H1 (cell line): ENCODE results near the gene OXLD1. TPM values are rescaled to one million over a fixed set of nuclear protein-coding genes. Genes with fewer than 3 reads are reported as not detected.

ENCODE experiments used
- CTCF ChIA-PET: fragments of 300-600 bp; sonication (Branson Sonifier 250); formaldehyde crosslinking; loops from one replicate; lab custom pipeline; 2021; ENCODE audit not compliant: partially characterized antibody; lab: Charles Lee
- POLR2A ChIA-PET: fragments of 300-600 bp; sonication (Branson Sonifier 250); formaldehyde crosslinking; loops from one replicate; lab custom pipeline; 2021; ENCODE audit warnings: inconsistent platforms; ENCODE audit not compliant: partially characterized antibody; lab: Charles Lee
- DNase-seq, 2 experiments: peaks; one replicate each; pipeline versions ENCODE4 v3.0.0 to v3.0.0-alpha.2; 2010 to 2022; ENCODE audit warnings: low spot score in 2 of 2, low read depth in 1 of 2, mixed read lengths in 1 of 2
- FAIRE-seq: peaks from 2 replicates; lab custom pipeline; 2011; peaks lifted over from hg19 to GRCh38; lab: Jason Lieb, UNC
- H2AFZ ChIP-seq: 2 replicates; pipeline ENCODE4 v1.8.1; 2012; ENCODE audit warnings: low read length, inconsistent platforms
- H2AK5ac ChIP-seq: 2 replicates; pipeline ENCODE4 v1.6.1; 2013; ENCODE audit warnings: low read depth, low read length
- H2BK120ac ChIP-seq: replicated peaks from 2 replicates; pipeline ENCODE3; 2013; ENCODE audit warnings: low read depth, low read length, inconsistent platforms
- H2BK12ac ChIP-seq: 2 replicates; pipeline ENCODE4 v1.6.1; 2013; ENCODE audit warnings: low read depth, low read length
- H2BK15ac ChIP-seq: 2 replicates; pipeline ENCODE4 v1.6.1; 2013; ENCODE audit warnings: low read length
- H2BK20ac ChIP-seq: 2 replicates; pipeline ENCODE4 v1.6.1; 2013; ENCODE audit warnings: low read length
- H2BK5ac ChIP-seq: 2 replicates; pipeline ENCODE4 v1.6.1; 2013; ENCODE audit warnings: low read depth, low read length
- H3K14ac ChIP-seq: 2 replicates; pipeline ENCODE4 v1.6.1; 2013; ENCODE audit warnings: inconsistent platforms; ENCODE audit not compliant: insufficient read length
- H3K18ac ChIP-seq: 2 replicates; pipeline ENCODE4 v1.6.1; 2013; ENCODE audit warnings: low read length; ENCODE audit errors: extremely low read depth
- H3K23ac ChIP-seq: 2 replicates; pipeline ENCODE4 v1.6.1; 2013; ENCODE audit warnings: inconsistent platforms; ENCODE audit not compliant: insufficient read length
- H3K23me2 ChIP-seq: 2 replicates; pipeline ENCODE4 v1.6.1; 2013; ENCODE audit warnings: low read depth, low read length
- H3K27ac ChIP-seq: 2 replicates; pipeline ENCODE4 v1.6.1; 2011; ENCODE audit warnings: low read depth, low read length, inconsistent platforms
- H3K27me3 ChIP-seq, 4 experiments: replicated peaks in 1 of 4; 1 replicate in 1 of 4; 2 replicates in 3 of 4; pipeline versions ENCODE4 v1.6.1 to v1.8.1; 2011 to 2013; ENCODE audit warnings: low read length in 3 of 4, mild to moderate bottlenecking in 3 of 4, inconsistent platforms in 2 of 4, mixed read lengths in 2 of 4, moderate library complexity in 1 of 4; ENCODE audit not compliant: control insufficient read depth in 3 of 4, insufficient read depth in 3 of 4; ENCODE audit errors: extremely low read depth in 1 of 4
- H3K36me3 ChIP-seq, 4 experiments: 2 replicates each; pipeline versions ENCODE4 v1.6.1 to v1.8.1; 2011 to 2013; ENCODE audit warnings: mild to moderate bottlenecking in 4 of 4, low read length in 3 of 4, moderate library complexity in 2 of 4, control low read depth in 1 of 4, inconsistent platforms in 1 of 4; ENCODE audit not compliant: insufficient read depth in 4 of 4, control insufficient read depth in 2 of 4
- H3K4ac ChIP-seq: replicated peaks from 2 replicates; pipeline ENCODE3; 2013; ENCODE audit warnings: low read length, low read depth, mixed read lengths, inconsistent platforms; ENCODE audit not compliant: insufficient read length
- H3K4me1 ChIP-seq, 4 experiments: replicated peaks in 1 of 4; 1 replicate in 1 of 4; 2 replicates in 3 of 4; pipeline versions ENCODE4 v1.6.1 to v1.8.1; 2011 to 2013; ENCODE audit warnings: low read length in 3 of 4, inconsistent platforms in 2 of 4, mixed read lengths in 1 of 4; ENCODE audit not compliant: insufficient read depth in 4 of 4, control insufficient read depth in 3 of 4
- H3K4me2 ChIP-seq, 2 experiments: 2 replicates each; pipeline versions ENCODE4 v1.6.1 to v1.8.1; 2011 to 2013; ENCODE audit warnings: low read depth in 2 of 2, low read length in 2 of 2, control low read depth in 1 of 2, inconsistent platforms in 1 of 2, mild to moderate bottlenecking in 1 of 2; ENCODE audit not compliant: insufficient read depth in 1 of 2
- H3K4me3 ChIP-seq, 4 experiments: fragments of 200-600, 300-600 bp in 1 of 4; sonication (generic), shearing (Covaris generic), sonication (Bioruptor Twin) in 1 of 4; 2 replicates each; pipeline versions ENCODE4 v1.5.1 to v1.8.1; 2011 to 2016; ENCODE audit warnings: low read length in 4 of 4, low read depth in 3 of 4, control low read depth in 2 of 4, inconsistent platforms in 2 of 4, mild to moderate bottlenecking in 2 of 4, mixed read lengths in 1 of 4, moderate library complexity in 1 of 4; ENCODE audit not compliant: insufficient read depth in 2 of 4; ENCODE audit errors: extremely low read depth in 1 of 4
- H3K56ac ChIP-seq: replicated peaks from 2 replicates; pipeline ENCODE3; 2013; ENCODE audit warnings: low read depth, mild to moderate bottlenecking, mixed read lengths, low read length, inconsistent platforms; ENCODE audit not compliant: insufficient read length
- H3K79me1 ChIP-seq: 2 replicates; pipeline ENCODE4 v1.6.1; 2013; ENCODE audit warnings: low read depth, low read length, control low read depth
- H3K79me2 ChIP-seq, 2 experiments: 2 replicates each; pipeline versions ENCODE4 v1.6.1 to v1.8.1; 2012 to 2013; ENCODE audit warnings: low read length in 2 of 2, mild to moderate bottlenecking in 2 of 2, inconsistent platforms in 1 of 2; ENCODE audit not compliant: insufficient read depth in 2 of 2, control insufficient read depth in 1 of 2
- H3K9ac ChIP-seq, 4 experiments: replicated peaks in 1 of 4; 1 replicate in 1 of 4; 2 replicates in 3 of 4; pipeline versions ENCODE4 v1.6.1 to v1.8.1; 2011 to 2013; ENCODE audit warnings: low read depth in 3 of 4, low read length in 3 of 4, control low read depth in 2 of 4, mild to moderate bottlenecking in 2 of 4, moderate library complexity in 2 of 4, inconsistent platforms in 1 of 4; ENCODE audit errors: extremely low read depth in 1 of 4
- H3K9me3 ChIP-seq, 2 experiments: 2 replicates each; pipeline versions ENCODE4 v1.6.1 to v1.8.1; 2012 to 2013; ENCODE audit warnings: mild to moderate bottlenecking in 2 of 2, moderate library complexity in 2 of 2, control low read depth in 1 of 2, inconsistent platforms in 1 of 2, low read depth in 1 of 2, low read length in 1 of 2, mixed read lengths in 1 of 2; ENCODE audit not compliant: insufficient read depth in 2 of 2
- H4K20me1 ChIP-seq, 2 experiments: replicated peaks in 1 of 2; 2 replicates each; pipeline versions ENCODE3 to v1.8.1; 2011 to 2013; ENCODE audit warnings: inconsistent platforms in 2 of 2, low read length in 2 of 2, mild to moderate bottlenecking in 1 of 2; ENCODE audit not compliant: insufficient read depth in 2 of 2, control insufficient read depth in 1 of 2
- H4K5ac ChIP-seq: 2 replicates; pipeline ENCODE4 v1.6.1; 2013; ENCODE audit warnings: low read length, low read depth, mixed read lengths, inconsistent platforms; ENCODE audit not compliant: insufficient read length
- H4K8ac ChIP-seq: 2 replicates; pipeline ENCODE4 v1.8.0; 2013; ENCODE audit warnings: mild to moderate bottlenecking, moderate library complexity, low read length, inconsistent platforms; ENCODE audit not compliant: insufficient read depth; ENCODE audit errors: extremely low read depth
- H4K91ac ChIP-seq: replicated peaks from 2 replicates; pipeline ENCODE3; 2013; ENCODE audit warnings: low read length, mixed read lengths, inconsistent platforms; ENCODE audit not compliant: insufficient read length
- BCL11A ChIP-seq, 2 experiments: IDR thresholded peaks; one replicate each; pipeline ENCODE4 v1.6.1; 2011; ENCODE audit warnings: low read depth in 2 of 2, low read length in 2 of 2, mild to moderate bottlenecking in 2 of 2
- CBX8 ChIP-seq: fragments of 300-800, 300-1000 bp; sonication (generic); IDR thresholded peaks from 2 replicates; pipeline ENCODE4 v1.7.1; 2016; ENCODE audit warnings: low read depth, low read length, borderline replicate concordance
- GTF2F1 ChIP-seq: IDR thresholded peaks from 2 replicates; pipeline ENCODE4 v1.6.1; 2012; ENCODE audit warnings: low read depth, low read length, improper control_type of control experiment, borderline replicate concordance
- SIRT6 ChIP-seq: IDR thresholded peaks from one replicate; pipeline ENCODE4 v1.7.1; 2012; ENCODE audit warnings: low read length, inconsistent platforms
- WGBS, 2 experiments: shearing (Covaris generic) in 1 of 2; methylation state at CpG; one replicate each; pipeline versions ENCODE4 v1.1.6 to v1.1.7; 2013 to 2015; ENCODE audit warnings: low lambda C conversion rate in 2 of 2, mixed read lengths in 2 of 2, inconsistent platforms in 1 of 2, low coverage in 1 of 2, missing lambda C conversion rate in 1 of 2; ENCODE audit not compliant: insufficient replicate concordance in 2 of 2, insufficient coverage in 1 of 2, insufficient read length in 1 of 2; ENCODE audit errors: extremely low coverage in 1 of 2, missing lambda C conversion rate in 1 of 2; 5-methylcytosine and 5-hydroxymethylcytosine counted together
- polyA plus RNA-seq, 7 experiments: library from polyadenylated mRNA; depleted of rRNA in 3 of 7; stranded (reverse) in 5 of 7; unstranded in 2 of 7; fragments of >200 nt in 5 of 7; fragments of 200-250 nt in 2 of 7; gene quantifications; 1 replicate in 5 of 7; 2 replicates in 1 of 7; 4 replicates in 1 of 7; pipeline versions ENCODE4 v1.2.1 to v1.2.3, GENCODE V29; 2011 to 2013; ENCODE audit warnings: missing spikeins in 2 of 7, mixed read lengths in 2 of 7
- total RNA-seq: library from RNA; stranded (reverse); fragmentation: NEBNext Ultra II Directional; extraction: Animal tissue kit (Norgen Biotek cat#: 25700); gene quantifications from 2 replicates; pipeline ENCODE4 v1.2.1, GENCODE V29; 2021

The OXLD1 gene
- total and polyA plus RNA-seq, 2 of the 8 experiments (the other 6 are each of a cell fraction or from before 2014, with no cell fraction given) = 41.5 to 61.9 TPM

DNA sequence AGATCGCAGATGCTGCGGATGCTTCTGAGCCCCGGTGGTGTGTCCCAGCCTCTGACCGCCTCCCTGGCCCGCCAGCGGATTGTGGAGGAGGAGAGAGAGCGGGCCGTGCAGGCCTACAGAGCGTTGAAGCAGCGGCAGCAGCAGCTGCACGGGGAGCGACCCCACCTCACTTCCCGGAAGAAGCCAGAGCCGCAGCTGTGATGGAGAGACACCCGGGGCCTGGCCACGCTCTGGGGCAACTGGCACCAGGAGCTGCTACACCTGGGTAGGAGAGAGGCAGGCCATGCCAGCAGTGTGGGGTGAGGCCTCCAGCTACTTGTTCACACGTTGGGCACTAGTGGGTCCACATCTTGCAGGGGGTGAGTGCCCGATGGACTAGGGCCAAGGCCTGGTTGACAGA, 6.1 kb upstream of the OXLD1 start:
- H4K20me1 ChIP-seq = peaks cover 13 to 24% of the 10 kb centered on the region in 2 experiments
- ChIA-PET CTCF (interaction anchor here (1.1 to 1.6 kb wide), 2 partner anchors 23 to 34 kb away, joined by 3 to 6 read pairs; no protein-coding TSS in a partner anchor), POLR2A (interaction anchor here (0.8 to 28.4 kb wide), 9 partner anchors 12 to 220 kb away, joined by 3 to 436 read pairs (median 4); partner anchors contain the start of genes ARL16, HGS, MRPL12 and PDE6G)
- H3K9ac ChIP-seq = no peak overlapping the region
- no peak overlapping the region for H2BK12ac ChIP-seq
- H3K4me1 ChIP-seq = peaks cover 0 to 2% (median 2%) of the 10 kb centered on the region in 4 experiments; a peak in 4 of 7 replicates
- H3K23ac ChIP-seq = no peak overlapping the region
- H2AK5ac ChIP-seq = no peak overlapping the region
- no peak overlapping the region for H2AFZ ChIP-seq
- FAIRE-seq = no peak
- H3K79me1 ChIP-seq = peaks cover 2% of the 10 kb centered on the region; the same call in 1 of the 2 replicates
- no peak for DNase-seq
- TF ChIP-seq CBX8 (no peak), SIRT6 (no peak), GTF2F1 (no peak), BCL11A (IDR thresholded peaks at IDR 0.05; ENCODE audit: low read depth in 2 of 2, low read length in 2 of 2) (no peak)
- H3K4me2 ChIP-seq = no peak overlapping the region
- H3K4me3 ChIP-seq = no peak overlapping the region
- WGBS, 2 experiments = 95% methylated on average over 17 of the region's 18 CpGs; no CpG with 5 or more reads in 1 of the 2 experiments
- H3K18ac ChIP-seq = no peak overlapping the region
- H3K14ac ChIP-seq = no peak overlapping the region
- H3K27ac ChIP-seq = no peak overlapping the region
- H3K56ac ChIP-seq = no peak overlapping the region
- peaks cover 26 to 58% (median 51%) of the 10 kb centered on the region in 4 experiments for H3K36me3 ChIP-seq
- H3K27me3 ChIP-seq = no peaks in the 10 kb centered on the region
- H2BK120ac ChIP-seq = no peak overlapping the region
- no peak overlapping the region for H2BK20ac ChIP-seq
- no peaks in the 10 kb centered on the region for H3K23me2 ChIP-seq
- no peak overlapping the region for H3K4ac ChIP-seq
- no peaks in the 10 kb centered on the region for H3K9me3 ChIP-seq
- H2BK5ac ChIP-seq = no peak overlapping the region
- peaks cover 0 to 20% of the 10 kb centered on the region in 2 experiments; a peak in 2 of 4 replicates for H3K79me2 ChIP-seq
- H2BK15ac ChIP-seq = no peak overlapping the region
- H4K8ac ChIP-seq = no peak overlapping the region
- no peak overlapping the region for H4K91ac ChIP-seq
- no peak overlapping the region for H4K5ac ChIP-seq
